K562 (cell line): ENCODE results near the gene ZNRF1.

ENCODE experiments used
- BHLHE40 ChIP-seq: IDR thresholded peaks from 2 replicates; pipeline ENCODE4 v1.6.1; 2011; ENCODE audit warnings: low read length, improper control_type of control experiment
- DNMT1 ChIP-seq: fragments of 450-650 bp; IDR thresholded peaks from 2 replicates; pipeline ENCODE4 v1.6.1; 2016; ENCODE audit warnings: antibody characterized with exemption, mild to moderate bottlenecking
- FOS ChIP-seq: IDR thresholded peaks from 3 replicates; pipeline ENCODE4 v1.6.1; 2011; ENCODE audit not compliant: insufficient read length; ENCODE audit errors: extremely low read depth
- GATA2 ChIP-seq: sonication (generic); formaldehyde crosslinking; IDR thresholded peaks from 2 replicates; pipeline ENCODE4 v1.4.0; 2020; ENCODE audit warnings: mild to moderate bottlenecking, missing genetic modification reagents
- POLR2H ChIP-seq: IDR thresholded peaks from 2 replicates; pipeline ENCODE4 v1.6.1; 2016; ENCODE audit warnings: missing genetic modification characterization, low read depth, mild to moderate bottlenecking, control low read depth, missing compliant biosample characterization, moderate library complexity
- TF ChIP-seq, protein P1 (sequence below): fragments of 450-650 bp; IDR thresholded peaks from 2 replicates; pipeline ENCODE4 v1.6.1; 2017; ENCODE audit warnings: antibody characterized with exemption, mild to moderate bottlenecking
- TF ChIP-seq, protein P2 (sequence below), 3 experiments: IDR thresholded peaks in 2 of 3; conservative IDR thresholded peaks in 1 of 3; 2 replicates each; pipeline ENCODE4 v1.5.1; 2011 to 2012; ENCODE audit warnings: low read length in 3 of 3, mild to moderate bottlenecking in 3 of 3, control low read depth in 2 of 3, improper control_type of control experiment in 1 of 3, inconsistent platforms in 1 of 3, low read depth in 1 of 3, mixed read lengths in 1 of 3, moderate library complexity in 1 of 3; ENCODE audit not compliant: insufficient read depth in 2 of 3

DNA sequence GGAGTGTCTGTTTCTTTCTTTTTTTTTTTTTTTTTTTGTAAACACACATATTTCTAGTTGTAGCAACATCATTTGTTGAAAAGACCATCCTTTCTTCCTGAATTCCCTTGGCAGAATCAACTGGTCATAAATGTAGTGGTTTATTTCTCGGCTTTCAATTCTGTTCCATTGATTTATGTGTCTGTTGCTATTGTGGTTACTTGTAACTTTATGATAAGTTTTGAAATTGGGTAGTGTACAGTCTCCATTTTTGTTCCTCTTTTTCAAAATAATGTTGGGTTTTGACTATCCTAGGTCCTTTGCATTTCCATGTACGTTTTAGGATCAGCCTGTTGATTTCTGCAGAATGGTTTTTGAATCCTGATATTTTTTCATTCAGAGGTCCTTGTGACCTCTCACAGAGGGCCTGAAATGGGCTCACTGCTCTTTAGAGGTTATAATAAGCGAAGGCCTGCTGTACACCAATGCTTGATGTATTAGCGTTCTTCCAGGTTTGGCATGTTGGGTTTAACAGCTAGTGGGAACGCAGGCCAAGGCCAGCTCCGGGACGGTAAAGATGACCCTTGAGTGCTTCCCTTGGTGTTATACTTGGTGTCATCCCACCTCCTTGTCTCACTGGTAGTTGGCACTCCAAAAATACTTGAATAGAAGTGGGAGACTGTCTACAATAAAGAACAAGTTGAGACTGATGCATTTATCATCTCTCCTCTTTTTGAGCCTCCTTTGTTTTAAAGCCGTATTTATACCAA, 43.8 kb downstream of the ZNRF1 start:
- TF ChIP-seq, protein P1, sequence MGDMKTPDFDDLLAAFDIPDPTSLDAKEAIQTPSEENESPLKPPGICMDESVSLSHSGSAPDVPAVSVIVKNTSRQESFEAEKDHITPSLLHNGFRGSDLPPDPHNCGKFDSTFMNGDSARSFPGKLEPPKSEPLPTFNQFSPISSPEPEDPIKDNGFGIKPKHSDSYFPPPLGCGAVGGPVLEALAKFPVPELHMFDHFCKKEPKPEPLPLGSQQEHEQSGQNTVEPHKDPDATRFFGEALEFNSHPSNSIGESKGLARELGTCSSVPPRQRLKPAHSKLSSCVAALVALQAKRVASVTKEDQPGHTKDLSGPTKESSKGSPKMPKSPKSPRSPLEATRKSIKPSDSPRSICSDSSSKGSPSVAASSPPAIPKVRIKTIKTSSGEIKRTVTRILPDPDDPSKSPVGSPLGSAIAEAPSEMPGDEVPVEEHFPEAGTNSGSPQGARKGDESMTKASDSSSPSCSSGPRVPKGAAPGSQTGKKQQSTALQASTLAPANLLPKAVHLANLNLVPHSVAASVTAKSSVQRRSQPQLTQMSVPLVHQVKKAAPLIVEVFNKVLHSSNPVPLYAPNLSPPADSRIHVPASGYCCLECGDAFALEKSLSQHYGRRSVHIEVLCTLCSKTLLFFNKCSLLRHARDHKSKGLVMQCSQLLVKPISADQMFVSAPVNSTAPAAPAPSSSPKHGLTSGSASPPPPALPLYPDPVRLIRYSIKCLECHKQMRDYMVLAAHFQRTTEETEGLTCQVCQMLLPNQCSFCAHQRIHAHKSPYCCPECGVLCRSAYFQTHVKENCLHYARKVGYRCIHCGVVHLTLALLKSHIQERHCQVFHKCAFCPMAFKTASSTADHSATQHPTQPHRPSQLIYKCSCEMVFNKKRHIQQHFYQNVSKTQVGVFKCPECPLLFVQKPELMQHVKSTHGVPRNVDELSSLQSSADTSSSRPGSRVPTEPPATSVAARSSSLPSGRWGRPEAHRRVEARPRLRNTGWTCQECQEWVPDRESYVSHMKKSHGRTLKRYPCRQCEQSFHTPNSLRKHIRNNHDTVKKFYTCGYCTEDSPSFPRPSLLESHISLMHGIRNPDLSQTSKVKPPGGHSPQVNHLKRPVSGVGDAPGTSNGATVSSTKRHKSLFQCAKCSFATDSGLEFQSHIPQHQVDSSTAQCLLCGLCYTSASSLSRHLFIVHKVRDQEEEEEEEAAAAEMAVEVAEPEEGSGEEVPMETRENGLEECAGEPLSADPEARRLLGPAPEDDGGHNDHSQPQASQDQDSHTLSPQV = peak; percentile 87
- no peak for TF ChIP-seq POLR2H (tag)
- no peak for TF ChIP-seq GATA2 (CRISPR knock-in tag)
- TF ChIP-seq, protein P2, sequence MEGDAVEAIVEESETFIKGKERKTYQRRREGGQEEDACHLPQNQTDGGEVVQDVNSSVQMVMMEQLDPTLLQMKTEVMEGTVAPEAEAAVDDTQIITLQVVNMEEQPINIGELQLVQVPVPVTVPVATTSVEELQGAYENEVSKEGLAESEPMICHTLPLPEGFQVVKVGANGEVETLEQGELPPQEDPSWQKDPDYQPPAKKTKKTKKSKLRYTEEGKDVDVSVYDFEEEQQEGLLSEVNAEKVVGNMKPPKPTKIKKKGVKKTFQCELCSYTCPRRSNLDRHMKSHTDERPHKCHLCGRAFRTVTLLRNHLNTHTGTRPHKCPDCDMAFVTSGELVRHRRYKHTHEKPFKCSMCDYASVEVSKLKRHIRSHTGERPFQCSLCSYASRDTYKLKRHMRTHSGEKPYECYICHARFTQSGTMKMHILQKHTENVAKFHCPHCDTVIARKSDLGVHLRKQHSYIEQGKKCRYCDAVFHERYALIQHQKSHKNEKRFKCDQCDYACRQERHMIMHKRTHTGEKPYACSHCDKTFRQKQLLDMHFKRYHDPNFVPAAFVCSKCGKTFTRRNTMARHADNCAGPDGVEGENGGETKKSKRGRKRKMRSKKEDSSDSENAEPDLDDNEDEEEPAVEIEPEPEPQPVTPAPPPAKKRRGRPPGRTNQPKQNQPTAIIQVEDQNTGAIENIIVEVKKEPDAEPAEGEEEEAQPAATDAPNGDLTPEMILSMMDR (IDR thresholded peaks at IDR 0.05 in 2 of 3, conservative IDR thresholded peaks at IDR 0.05 in 1 of 3; ENCODE audit: insufficient read depth in 2 of 3, low read depth in 1 of 3, low read length in 3 of 3) = no peak
- TF ChIP-seq FOS = no peak
- TF ChIP-seq BHLHE40 = no peak
- TF ChIP-seq DNMT1 = no peak
